Mononuclear cell (primary cell): Measurements from ENCODE around the gene TCN1. TPM values are rescaled to one million over a fixed set of nuclear protein-coding genes. Genes with fewer than 3 reads are reported as not detected.
"Not testable (repeated sequence)": the region's sequence is repeated elsewhere in the genome, so short reads cannot be mapped to it uniquely, and the experiment has no call there.

Experiments
- H3K27me3 ChIP-seq: 2 replicates; pipeline ENCODE4 v1.6.0; 2011; ENCODE audit warnings: low read length, control low read depth; ENCODE audit not compliant: insufficient read depth
- H3K4me1 ChIP-seq: 2 replicates; pipeline ENCODE4 v1.5.1; 2011; ENCODE audit warnings: mild to moderate bottlenecking, low read length, control low read depth; ENCODE audit not compliant: insufficient read depth
- H3K4me3 ChIP-seq: 2 replicates; pipeline ENCODE4 v1.5.1; 2011; ENCODE audit warnings: mild to moderate bottlenecking, low read length, moderate library complexity
- H3K9me3 ChIP-seq: 2 replicates; pipeline ENCODE4 v1.5.1; 2011; ENCODE audit warnings: low read depth, mild to moderate bottlenecking, control low read depth, low read length
- total RNA-seq: library from RNA; depleted of rRNA; stranded (reverse); fragments of >200 nt; gene quantifications from one replicate; pipeline ENCODE4 v1.2.3, GENCODE V29; 2012

The TCN1 gene, protein sequence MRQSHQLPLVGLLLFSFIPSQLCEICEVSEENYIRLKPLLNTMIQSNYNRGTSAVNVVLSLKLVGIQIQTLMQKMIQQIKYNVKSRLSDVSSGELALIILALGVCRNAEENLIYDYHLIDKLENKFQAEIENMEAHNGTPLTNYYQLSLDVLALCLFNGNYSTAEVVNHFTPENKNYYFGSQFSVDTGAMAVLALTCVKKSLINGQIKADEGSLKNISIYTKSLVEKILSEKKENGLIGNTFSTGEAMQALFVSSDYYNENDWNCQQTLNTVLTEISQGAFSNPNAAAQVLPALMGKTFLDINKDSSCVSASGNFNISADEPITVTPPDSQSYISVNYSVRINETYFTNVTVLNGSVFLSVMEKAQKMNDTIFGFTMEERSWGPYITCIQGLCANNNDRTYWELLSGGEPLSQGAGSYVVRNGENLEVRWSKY
- 0.52 TPM for total RNA-seq

DNA sequence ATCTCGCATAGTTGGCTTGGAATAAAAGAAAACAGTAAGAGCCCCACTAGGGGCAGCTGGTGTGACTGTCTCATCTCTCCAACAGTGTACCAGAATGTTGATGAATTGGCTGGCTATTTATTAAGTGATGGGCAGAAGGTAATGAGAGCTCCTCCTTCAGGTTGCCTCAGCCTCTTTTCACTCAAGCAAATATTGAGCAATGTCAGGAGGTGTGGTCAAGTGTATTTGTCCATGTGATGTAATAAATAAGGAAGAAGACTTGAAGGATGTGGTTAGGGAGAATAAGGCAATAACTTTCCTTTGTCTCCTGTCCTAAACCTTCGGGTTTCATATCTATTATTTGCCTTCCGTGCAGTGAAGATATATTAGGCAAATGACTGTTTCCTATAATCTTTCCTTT is at the start of gene TCN1:
TCN1 (minus strand) TSS at position 91 of the 400 bp plus-strand sequence; CDS start at position 74, 17 bp downstream.
- Histone ChIP-seq H3K9me3 (peaks cover 5% of the 10 kb centered on the region), H3K27me3 (no peaks in the 10 kb centered on the region), H3K4me1 (no peaks in the 10 kb centered on the region), H3K4me3 (no peak within 1 kb of the TSS)

DNA sequence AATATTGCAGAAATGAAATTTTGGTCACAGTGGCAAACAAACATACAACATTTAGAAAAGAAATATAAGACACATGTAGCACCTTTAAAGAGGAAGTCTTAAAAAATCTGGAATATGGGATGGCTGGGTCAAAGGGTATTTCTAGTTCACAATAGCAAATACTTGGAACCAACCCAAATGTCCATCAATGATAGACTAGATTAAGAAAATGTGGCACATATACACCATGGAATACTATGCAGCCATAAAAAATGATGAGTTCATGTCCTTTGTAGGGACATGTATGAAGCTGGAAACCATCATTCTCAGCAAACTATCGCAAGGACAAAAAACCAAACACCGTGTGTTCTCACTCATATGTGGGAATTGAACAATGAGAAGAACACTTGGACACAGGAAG is 37.3 kb upstream of the TCN1 start:
- not testable (repeated sequence) for H3K4me1 ChIP-seq

DNA sequence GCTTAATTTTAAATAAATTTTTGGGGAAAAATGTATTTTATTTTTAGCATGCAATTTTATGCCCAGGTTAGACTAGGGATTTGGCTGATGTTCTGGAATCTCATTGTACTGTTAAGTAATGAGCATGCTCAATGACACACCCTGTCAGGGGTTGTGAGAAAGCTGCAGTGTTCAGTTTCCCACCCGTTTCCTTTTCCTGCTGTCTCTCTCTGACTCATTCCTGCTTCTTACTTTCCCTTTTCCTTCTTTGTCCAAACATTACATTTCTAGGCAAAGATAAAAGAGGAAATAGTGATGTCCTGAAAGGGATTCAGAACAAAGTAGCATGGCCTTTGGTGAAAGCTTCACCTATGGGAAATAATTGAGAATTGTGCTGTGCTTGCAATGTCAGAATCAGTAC is 35.0 kb upstream of the TCN1 start:
- Histone ChIP-seq H3K27me3 (no peaks in the 10 kb centered on the region), H3K9me3 (no peaks in the 10 kb centered on the region), H3K4me3 (no peak overlapping the region), H3K4me1 (no peaks in the 10 kb centered on the region)

More for the DNA sequence above, 37.3 kb upstream of the TCN1 start:
- H3K9me3 ChIP-seq, H3K27me3 ChIP-seq, H3K4me3 ChIP-seq: not testable (repeated sequence)

DNA sequence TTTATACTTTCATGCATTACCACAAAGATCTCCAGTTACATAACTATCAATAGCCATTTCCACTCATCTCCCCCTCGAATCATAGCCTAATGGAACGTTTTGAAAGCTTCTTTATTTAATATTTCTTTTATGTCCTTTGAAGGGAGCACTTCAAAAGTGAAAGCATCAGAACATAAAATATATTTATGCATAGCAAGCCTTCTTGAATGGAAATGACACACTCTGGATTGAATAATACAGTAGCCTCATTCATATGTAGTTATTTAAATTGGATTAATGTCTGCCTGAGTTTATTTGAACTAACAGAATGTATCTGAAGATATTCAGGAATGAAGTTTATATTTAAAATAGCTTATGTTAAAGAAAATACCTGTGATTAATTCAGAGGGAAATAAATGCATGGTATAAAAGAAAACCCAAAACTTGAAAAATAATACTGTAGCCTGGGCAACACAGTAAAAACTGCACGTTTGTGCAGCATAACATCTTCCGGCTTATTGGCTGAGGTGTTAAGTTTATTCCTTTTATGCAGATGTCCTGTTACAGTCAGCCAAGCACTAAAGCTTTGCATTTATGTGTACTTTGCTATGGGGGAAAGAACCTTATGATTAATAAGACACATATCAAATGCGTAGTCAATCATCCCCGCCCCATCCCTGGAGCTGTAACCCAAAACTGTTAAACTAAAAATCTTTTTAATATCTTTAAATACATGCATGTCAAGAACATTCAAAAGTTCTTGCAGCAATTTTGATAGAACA is 34.3 kb upstream of the TCN1 start:
- no peaks in the 10 kb centered on the region for H3K9me3 ChIP-seq
- H3K27me3 ChIP-seq: no peaks in the 10 kb centered on the region
- no peaks in the 10 kb centered on the region for H3K4me1 ChIP-seq
- H3K4me3 ChIP-seq: no peak overlapping the region

DNA sequence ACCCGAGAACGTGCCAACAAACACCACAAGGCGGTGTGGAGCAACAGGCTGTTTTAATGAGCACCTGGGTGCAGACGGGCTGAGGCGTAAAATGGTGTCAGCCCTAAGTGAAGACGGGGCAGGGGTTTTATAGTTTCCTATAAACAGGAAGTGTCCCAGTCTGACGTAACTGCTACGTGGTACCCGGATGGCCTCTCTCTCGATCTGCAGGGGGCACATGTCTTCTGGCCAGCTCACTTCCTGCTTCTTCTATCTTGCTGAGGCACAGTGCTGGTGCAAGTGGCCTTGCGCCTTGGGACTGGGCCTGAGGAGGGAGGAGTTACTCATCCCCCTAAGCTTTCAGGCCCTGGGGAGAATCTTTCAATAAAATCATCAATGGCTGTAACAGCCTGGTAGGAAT is 33.2 kb upstream of the TCN1 start:
- no peak overlapping the region for H3K4me3 ChIP-seq
- H3K9me3 ChIP-seq: no peaks in the 10 kb centered on the region
- no peaks in the 10 kb centered on the region for H3K4me1 ChIP-seq
- H3K27me3 ChIP-seq: no peaks in the 10 kb centered on the region

DNA sequence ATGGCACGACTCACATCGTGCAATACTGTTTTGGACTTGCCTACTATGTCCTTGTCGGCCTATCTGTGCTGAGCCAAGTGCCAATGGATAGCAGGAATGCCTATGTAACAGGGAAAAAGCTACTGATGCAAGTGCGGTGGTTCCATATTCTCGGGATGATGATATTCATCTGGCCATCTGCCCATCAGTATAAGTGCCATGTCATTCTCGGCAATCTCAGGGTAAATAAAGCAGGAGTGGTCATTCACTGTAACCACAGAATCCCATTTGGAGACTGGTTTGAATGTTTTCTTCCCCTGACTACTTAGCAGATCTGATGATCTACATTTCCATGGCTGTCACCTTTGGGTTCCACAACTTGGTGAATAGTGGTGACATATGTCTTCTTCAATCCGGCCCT is 32.4 kb upstream of the TCN1 start:
- Histone ChIP-seq H3K9me3 (no peaks in the 10 kb centered on the region), H3K4me3 (no peak overlapping the region), H3K4me1 (no peaks in the 10 kb centered on the region), H3K27me3 (no peaks in the 10 kb centered on the region)

DNA sequence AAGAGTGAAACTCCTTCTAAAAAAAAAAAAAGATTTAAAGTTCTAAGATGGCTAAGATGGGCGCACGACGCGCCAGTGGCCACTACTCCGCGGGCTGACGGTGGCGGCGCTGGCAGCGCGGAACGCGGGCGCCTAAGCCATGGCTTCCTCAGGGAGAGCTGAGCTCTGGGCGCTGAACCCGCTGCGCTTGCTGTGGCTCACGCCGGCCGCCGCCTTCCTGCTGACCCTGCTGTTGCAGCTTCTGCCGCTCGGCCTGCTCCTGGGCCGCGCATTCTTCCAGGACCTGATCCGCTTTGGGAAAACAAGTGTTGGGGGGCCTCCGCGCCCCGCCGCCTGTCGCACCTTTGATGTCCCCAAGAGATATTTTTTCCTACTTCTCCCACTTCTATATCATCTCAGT is 31.8 kb upstream of the TCN1 start:
- Histone ChIP-seq H3K9me3 (no peaks in the 10 kb centered on the region), H3K4me1 (no peaks in the 10 kb centered on the region), H3K4me3 (no peak overlapping the region), H3K27me3 (no peaks in the 10 kb centered on the region)

DNA sequence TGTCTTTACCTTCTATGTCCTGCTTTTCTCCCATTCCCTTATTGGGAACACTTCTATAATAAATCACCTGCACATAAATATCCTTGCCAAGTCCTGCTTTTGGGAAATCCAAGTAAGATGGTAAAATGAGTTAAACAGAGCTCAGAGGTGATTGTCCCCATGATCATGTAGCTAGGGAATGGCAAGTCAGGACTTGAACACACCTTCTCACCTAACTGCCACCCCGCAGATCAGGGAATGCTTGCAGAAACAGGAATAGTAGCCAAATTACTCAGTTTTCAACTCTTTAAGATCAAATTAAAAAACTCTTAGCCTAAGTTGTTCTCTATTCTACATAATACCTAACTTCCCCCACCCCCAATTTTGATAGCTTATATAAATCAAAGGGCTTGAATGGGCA is 28.3 kb upstream of the TCN1 start:
- H3K9me3 ChIP-seq: peaks cover 2% of the 10 kb centered on the region
- no peaks in the 10 kb centered on the region for H3K27me3 ChIP-seq
- no peak overlapping the region for H3K4me3 ChIP-seq
- no peaks in the 10 kb centered on the region for H3K4me1 ChIP-seq

DNA sequence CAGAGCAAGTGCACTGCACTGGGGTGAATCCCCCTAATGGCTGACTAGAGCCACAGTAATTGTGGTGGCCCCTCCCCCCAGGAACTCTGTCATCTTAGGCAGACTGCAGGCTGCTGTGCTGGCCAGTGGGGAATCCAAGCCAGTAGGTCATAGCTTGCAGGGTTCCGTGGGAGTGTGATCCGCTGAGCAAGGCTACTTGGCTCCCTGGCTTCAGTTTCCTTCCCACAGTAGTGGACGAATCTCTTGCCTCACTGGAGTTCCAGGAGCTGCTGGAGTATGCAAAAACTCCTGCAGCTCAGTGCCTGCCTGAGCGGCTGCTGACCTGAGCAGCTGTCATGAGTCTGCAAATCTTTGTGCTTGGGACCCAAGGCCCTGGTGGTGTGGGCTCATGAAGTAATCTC is 25.5 kb upstream of the TCN1 start:
- Histone ChIP-seq H3K4me1 (no peaks in the 10 kb centered on the region), H3K4me3 (no peak overlapping the region), H3K9me3 (peaks cover 13% of the 10 kb centered on the region), H3K27me3 (no peaks in the 10 kb centered on the region)

DNA sequence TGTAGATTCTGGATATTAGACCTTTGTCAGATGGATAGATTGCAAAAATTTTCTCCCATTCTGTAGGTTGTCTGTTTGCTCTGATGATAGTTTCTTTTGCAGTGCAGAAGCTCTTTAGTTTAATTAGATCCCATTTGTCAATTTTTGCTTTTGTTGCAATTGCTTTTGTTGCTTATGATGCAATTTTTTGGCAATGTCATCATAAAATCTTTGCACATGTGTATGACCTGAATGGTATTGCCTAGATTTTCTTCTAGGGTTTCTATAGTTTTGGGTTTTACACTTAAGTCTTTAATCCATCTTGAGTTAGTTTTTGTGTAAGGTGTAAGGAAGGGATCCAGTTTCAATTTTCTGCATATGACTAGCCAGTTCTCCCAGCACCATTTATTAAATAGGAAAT is 20.9 kb upstream of the TCN1 start:
- H3K27me3 ChIP-seq, H3K4me3 ChIP-seq, H3K4me1 ChIP-seq: not testable (repeated sequence)
- peaks cover 13% of the 10 kb centered on the region for H3K9me3 ChIP-seq

DNA sequence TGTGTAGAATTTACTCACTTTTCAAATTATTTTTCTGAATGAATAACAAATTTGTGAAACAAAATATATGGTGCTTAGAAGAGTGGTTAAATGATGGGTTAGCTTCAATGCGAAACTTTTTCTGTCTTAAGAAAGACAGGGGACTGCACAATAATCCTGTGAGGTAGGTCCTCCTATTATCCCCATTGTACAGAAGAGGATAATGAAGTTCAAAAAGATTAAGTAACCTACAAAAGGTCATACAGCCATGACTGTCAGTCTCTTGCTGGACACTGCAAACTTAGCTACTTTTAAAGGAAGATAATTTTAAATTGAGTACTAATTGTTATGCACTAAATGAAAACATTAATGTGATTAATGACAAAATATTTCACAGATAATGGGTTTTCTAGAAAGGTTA is 17.3 kb upstream of the TCN1 start:
- H3K27me3 ChIP-seq: no peaks in the 10 kb centered on the region

DNA sequence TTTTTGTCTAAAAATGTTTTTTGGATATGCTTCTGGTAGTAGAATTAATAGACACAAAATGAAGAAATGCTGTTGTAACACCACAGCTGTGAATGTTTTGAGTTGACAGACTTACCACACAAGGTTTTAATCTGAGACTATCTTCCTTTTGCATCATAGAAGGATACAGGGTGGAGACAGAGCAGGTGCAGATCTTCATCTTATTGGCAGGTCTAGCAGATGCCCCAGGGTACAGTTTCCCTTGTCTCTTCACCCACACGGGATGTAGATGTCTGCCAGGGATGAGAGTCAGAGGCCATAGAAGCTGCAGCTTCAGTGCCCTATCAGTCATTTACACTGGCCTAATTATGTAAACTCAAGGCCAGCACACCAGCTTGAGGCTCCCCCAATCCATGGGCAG is 13.3 kb upstream of the TCN1 start:
- Histone ChIP-seq H3K27me3 (no peaks in the 10 kb centered on the region), H3K4me1 (no peaks in the 10 kb centered on the region), H3K9me3 (no peaks in the 10 kb centered on the region), H3K4me3 (no peak overlapping the region)

More for the DNA sequence above, 17.3 kb upstream of the TCN1 start:
- peaks cover 7% of the 10 kb centered on the region for H3K9me3 ChIP-seq
- no peak overlapping the region for H3K4me3 ChIP-seq
- H3K4me1 ChIP-seq: no peaks in the 10 kb centered on the region

DNA sequence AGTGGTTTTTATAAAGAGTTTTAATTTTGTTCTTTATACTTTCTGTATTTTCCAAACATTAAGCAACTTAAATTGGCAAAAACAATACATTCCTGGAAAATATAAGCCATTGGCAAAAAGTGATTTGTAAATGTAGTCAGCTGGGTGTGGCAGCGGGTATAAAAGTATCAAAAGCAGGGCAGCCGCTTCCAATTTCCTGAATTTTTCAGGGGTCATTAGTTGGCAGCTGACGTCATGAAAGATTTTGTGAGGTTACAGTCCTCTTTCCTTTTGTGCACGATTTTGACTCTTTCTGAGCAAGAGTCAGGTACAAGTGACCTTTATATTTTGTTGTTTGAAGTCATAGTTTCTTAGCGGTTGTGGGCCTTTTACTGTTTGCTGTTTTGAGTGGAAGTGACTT is 12.3 kb upstream of the TCN1 start, which contains the start of gene OOSP3:
OOSP3 (plus strand) TSS at position 208 of the 400 bp plus-strand sequence; CDS start at position 235, 27 bp downstream.
- H3K4me3 ChIP-seq: no peak within 1 kb of the TSS
- H3K9me3 ChIP-seq: no peaks in the 10 kb centered on the region
- H3K27me3 ChIP-seq: no peaks in the 10 kb centered on the region
- H3K4me1 ChIP-seq: no peaks in the 10 kb centered on the region

DNA sequence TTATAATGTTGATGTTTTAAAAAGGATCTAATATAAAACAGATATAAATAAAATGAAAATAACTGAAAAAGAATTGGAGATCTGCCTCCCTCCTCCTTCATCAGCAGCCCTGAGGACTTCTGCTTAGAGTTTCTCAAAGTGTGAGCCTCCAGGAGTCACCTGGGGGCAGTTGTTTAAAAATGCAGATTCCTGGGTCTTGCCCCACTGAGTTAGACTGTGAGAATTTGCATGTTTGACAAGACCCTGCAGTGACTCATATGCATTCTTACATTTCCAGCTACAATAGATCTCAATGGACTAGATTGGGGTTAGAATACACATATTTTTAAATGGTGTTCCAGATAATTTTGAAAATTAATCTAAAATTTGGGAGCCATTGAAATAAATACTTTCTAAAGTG is 11.5 kb upstream of the TCN1 start:
- no peak overlapping the region for H3K4me3 ChIP-seq
- no peaks in the 10 kb centered on the region for H3K9me3 ChIP-seq
- H3K27me3 ChIP-seq: no peaks in the 10 kb centered on the region
- no peaks in the 10 kb centered on the region for H3K4me1 ChIP-seq

DNA sequence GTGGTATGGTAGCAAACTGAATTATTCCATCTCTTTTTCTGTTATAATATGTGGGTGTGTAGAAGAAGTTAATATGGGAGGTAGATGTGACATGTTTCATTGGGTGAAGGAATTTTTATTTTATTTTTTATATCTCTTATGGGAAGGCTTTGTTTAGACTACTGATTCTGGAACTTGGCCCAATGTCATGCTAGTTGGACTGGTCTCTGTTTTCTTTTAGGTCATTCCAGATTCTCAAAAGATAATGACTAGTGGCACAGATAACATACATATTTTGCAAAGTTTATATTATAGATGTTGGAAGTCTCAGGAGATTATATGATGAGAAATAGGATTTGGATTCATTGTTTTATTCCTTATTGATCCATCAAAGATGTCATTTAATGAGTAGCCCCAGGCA is 11.0 kb upstream of the TCN1 start:
- no peak overlapping the region for H3K4me3 ChIP-seq

More for the DNA sequence above, 11.0 kb upstream of the TCN1 start:
- Histone ChIP-seq H3K4me1 (no peaks in the 10 kb centered on the region), H3K27me3 (no peaks in the 10 kb centered on the region), H3K9me3 (no peaks in the 10 kb centered on the region)
